B cell (primary cell): ENCODE measurements around the gene PITPNM2. TPM values are rescaled to one million over a fixed set of nuclear protein-coding genes. Genes with fewer than 3 reads are reported as not detected.

ENCODE experiments used
- ATAC-seq: fragments of 200-7000 bp; cut with Tn5 transposase; one replicate; pipeline ENCODE4 v1.10.0; 2021; ENCODE audit warnings: low read depth, mild to moderate bottlenecking, moderate number of reproducible peaks, moderate library complexity
- CTCF ChIA-PET: fragments of 350-600 bp; sonication (Branson Sonifier 250); formaldehyde crosslinking; loops from one replicate; lab custom pipeline; 2021; ENCODE audit warnings: antibody characterized with exemption, inconsistent platforms; lab: Charles Lee
- POLR2A ChIA-PET: fragments of 350-600 bp; sonication (Branson Sonifier 250); formaldehyde crosslinking; loops from one replicate; lab custom pipeline; 2021; ENCODE audit warnings: antibody characterized with exemption; lab: Charles Lee
- DNase-seq: peaks from one replicate; pipeline ENCODE4 v3.0.0; 2013
- H2AFZ ChIP-seq: 2 replicates; pipeline ENCODE4 v1.6.1; 2012; ENCODE audit warnings: mild to moderate bottlenecking, low read depth, low read length; ENCODE audit not compliant: insufficient read depth, poor library complexity, severe bottlenecking
- H3K27ac ChIP-seq, 2 donors: 1 replicate in 1 of 2; 2 replicates in 1 of 2; pipeline ENCODE4 v1.5.1; 2012 to 2013; ENCODE audit warnings: low read length in 2 of 2, mild to moderate bottlenecking in 2 of 2, moderate library complexity in 1 of 2
- H3K27me3 ChIP-seq, 4 experiments: fragments of 200-600 bp in 1 of 4; sonication (generic) in 1 of 4; replicated peaks in 1 of 4; 1 replicate in 2 of 4; 2 replicates in 2 of 4; pipeline versions ENCODE4 v1.6.1 to v1.7.0; 2013 to 2016; ENCODE audit warnings: low read length in 3 of 4, mild to moderate bottlenecking in 2 of 4, mixed read lengths in 1 of 4, moderate library complexity in 1 of 4; ENCODE audit not compliant: insufficient read depth in 4 of 4, control insufficient read depth in 3 of 4; ENCODE audit errors: control extremely low read depth in 1 of 4
- H3K36me3 ChIP-seq, 2 experiments: replicated peaks in 1 of 2; 1 replicate in 1 of 2; 2 replicates in 1 of 2; pipeline versions ENCODE4 v1.6.1 to v1.7.1; 2013; ENCODE audit warnings: low read length in 1 of 2; ENCODE audit not compliant: insufficient read depth in 2 of 2, control insufficient read depth in 1 of 2; ENCODE audit errors: control extremely low read depth in 1 of 2, extremely low read depth in 1 of 2
- H3K4me1 ChIP-seq, 2 donors: fragments of 200-600 bp in 1 of 2; sonication (generic) in 1 of 2; 1 replicate in 1 of 2; 2 replicates in 1 of 2; pipeline versions ENCODE4 v1.5.1 to v1.6.1; 2013 to 2017; ENCODE audit warnings: low read length in 2 of 2; ENCODE audit not compliant: control insufficient read depth in 2 of 2, insufficient read depth in 2 of 2
- H3K4me2 ChIP-seq: replicated peaks from 2 replicates; pipeline ENCODE3; 2012; ENCODE audit warnings: mild to moderate bottlenecking, low read depth, low read length; ENCODE audit not compliant: poor library complexity, severe bottlenecking
- H3K4me3 ChIP-seq, 5 experiments: fragments of 200-600 bp in 1 of 5; sonication (generic) in 1 of 5; 1 replicate in 3 of 5; 2 replicates in 2 of 5; pipeline versions ENCODE4 v1.5.1 to v1.7.0; 2011 to 2016; ENCODE audit warnings: low read length in 4 of 5, mild to moderate bottlenecking in 4 of 5, low read depth in 2 of 5, control low read depth in 1 of 5, moderate library complexity in 1 of 5; ENCODE audit not compliant: insufficient read depth in 1 of 5; ENCODE audit errors: control extremely low read depth in 1 of 5, extremely low read depth in 1 of 5
- H3K79me2 ChIP-seq: fragments of 200-600 bp; sonication (generic); one replicate; pipeline ENCODE4 v1.6.0; 2016; ENCODE audit warnings: low read length; ENCODE audit not compliant: control insufficient read depth, insufficient read depth
- H3K9ac ChIP-seq: fragments of 200-600 bp; sonication (generic); 2 replicates; pipeline ENCODE4 v1.6.1; 2017; ENCODE audit warnings: mild to moderate bottlenecking, low read length, moderate library complexity
- H3K9me3 ChIP-seq, 3 donors: one replicate each; pipeline versions ENCODE4 v1.6.1 to v1.7.1; 2013; ENCODE audit warnings: low read length in 2 of 3; ENCODE audit not compliant: control insufficient read depth in 2 of 3, insufficient read depth in 1 of 3; ENCODE audit errors: control extremely low read depth in 1 of 3
- H4K20me1 ChIP-seq: 2 replicates; pipeline ENCODE4 v1.6.0; 2012; ENCODE audit warnings: mild to moderate bottlenecking, low read length; ENCODE audit not compliant: insufficient read depth, control insufficient read depth, poor library complexity, severe bottlenecking
- H3K27ac Mint-ChIP-seq: one replicate; pipeline ENCODE4 v1.8.0; 2021; ENCODE audit warnings: mixed read lengths
- H3K27me3 Mint-ChIP-seq: one replicate; pipeline ENCODE4 v1.8.0; 2021; ENCODE audit warnings: mixed read lengths
- H3K4me1 Mint-ChIP-seq: one replicate; pipeline ENCODE4 v1.8.0; 2021; ENCODE audit warnings: mixed read lengths
- H3K4me3 Mint-ChIP-seq: one replicate; pipeline ENCODE4 v1.8.0; 2021; ENCODE audit warnings: mixed read lengths
- H3K9me3 Mint-ChIP-seq: one replicate; pipeline ENCODE4 v1.8.0; 2022; ENCODE audit warnings: mixed read lengths; ENCODE audit not compliant: insufficient read depth
- EZH2 ChIP-seq: IDR thresholded peaks from 2 replicates; pipeline ENCODE4 v1.6.1; 2012; ENCODE audit warnings: borderline replicate concordance, low read depth, mild to moderate bottlenecking, moderate library complexity, low read length; ENCODE audit not compliant: insufficient read depth, poor library complexity, severe bottlenecking
- WGBS: methylation state at CpG from one replicate; pipeline ENCODE4 v1.1.5; 2013; ENCODE audit warnings: missing lambda C conversion rate; ENCODE audit not compliant: insufficient coverage; 5-methylcytosine and 5-hydroxymethylcytosine counted together
- intact Hi-C: fragments of 100-400 bp; cut with micrococcal nuclease; formaldehyde crosslinking; loops from one replicate; pipeline ENCODE4 v1.10.0; 2022
- polyA plus RNA-seq: library from polyadenylated mRNA; depleted of rRNA; stranded (reverse); fragments of >200 nt; gene quantifications from 2 replicates; pipeline ENCODE4 v1.2.3, GENCODE V29; 2012
- total RNA-seq, 2 donors: library from RNA; stranded (reverse); fragments of 120-200 nt in 1 of 2; gene quantifications; 1 replicate in 1 of 2; 2 replicates in 1 of 2; pipeline versions ENCODE4 v1.2.3 to v1.2.4, GENCODE V29; 2013 to 2022
- TF ChIP-seq, protein P1 (sequence below): fragments of 200-600 bp; IDR thresholded peaks from one replicate; pipeline ENCODE4 v1.8.0; 2022; ENCODE audit warnings: antibody characterized with exemption, mild to moderate bottlenecking

Gene PITPNM2
- total and polyA plus RNA-seq, 2 donors (not counting 1 experiment from before 2014, with no cell fraction given): 9.6 to 28.6 TPM

- ATAC-seq: no peak
- intact Hi-C loops: no loop called here
- no peak overlapping the region for H3K4me2 ChIP-seq
- no peak overlapping the region for H3K4me3 ChIP-seq
- no peak overlapping the region for H3K9ac ChIP-seq
- peaks cover 45% of the 10 kb centered on the region for H3K79me2 ChIP-seq
- POLR2A ChIA-PET: interaction anchor here (0.7 kb wide), 1 partner anchor 431 kb away, joined by 4 read pairs; no protein-coding TSS in a partner anchor
- no peaks in the 10 kb centered on the region for H3K27me3 ChIP-seq
- H2AFZ ChIP-seq: no peak overlapping the region
- WGBS: 93% methylated on average over 5 of the region's 5 CpGs
- no peaks in the 10 kb centered on the region for H4K20me1 ChIP-seq
- no peaks in the 10 kb centered on the region for H3K9me3 ChIP-seq
- peaks cover 0 to 2% of the 10 kb centered on the region in 2 experiments for H3K36me3 ChIP-seq
- Mint-ChIP-seq H3K4me1 (peaks cover 56% of the 10 kb centered on the region), H3K4me3 (no peak overlapping the region), H3K27me3 (no peaks in the 10 kb centered on the region), H3K27ac (no peak overlapping the region), H3K9me3 (no peaks in the 10 kb centered on the region)
- H3K27ac ChIP-seq: no peak overlapping the region
- DNase-seq: no peak
- CTCF ChIA-PET: interaction anchor here (1.1 kb wide), 1 partner anchor 59 kb away, joined by 4 read pairs; no protein-coding TSS in a partner anchor
- peaks cover 25 to 46% of the 10 kb centered on the region in 2 donors for H3K4me1 ChIP-seq
- no peak for TF ChIP-seq EZH2
- TF ChIP-seq, protein P1, sequence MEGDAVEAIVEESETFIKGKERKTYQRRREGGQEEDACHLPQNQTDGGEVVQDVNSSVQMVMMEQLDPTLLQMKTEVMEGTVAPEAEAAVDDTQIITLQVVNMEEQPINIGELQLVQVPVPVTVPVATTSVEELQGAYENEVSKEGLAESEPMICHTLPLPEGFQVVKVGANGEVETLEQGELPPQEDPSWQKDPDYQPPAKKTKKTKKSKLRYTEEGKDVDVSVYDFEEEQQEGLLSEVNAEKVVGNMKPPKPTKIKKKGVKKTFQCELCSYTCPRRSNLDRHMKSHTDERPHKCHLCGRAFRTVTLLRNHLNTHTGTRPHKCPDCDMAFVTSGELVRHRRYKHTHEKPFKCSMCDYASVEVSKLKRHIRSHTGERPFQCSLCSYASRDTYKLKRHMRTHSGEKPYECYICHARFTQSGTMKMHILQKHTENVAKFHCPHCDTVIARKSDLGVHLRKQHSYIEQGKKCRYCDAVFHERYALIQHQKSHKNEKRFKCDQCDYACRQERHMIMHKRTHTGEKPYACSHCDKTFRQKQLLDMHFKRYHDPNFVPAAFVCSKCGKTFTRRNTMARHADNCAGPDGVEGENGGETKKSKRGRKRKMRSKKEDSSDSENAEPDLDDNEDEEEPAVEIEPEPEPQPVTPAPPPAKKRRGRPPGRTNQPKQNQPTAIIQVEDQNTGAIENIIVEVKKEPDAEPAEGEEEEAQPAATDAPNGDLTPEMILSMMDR: no peak
Observed at GRCh38 chr12:123102781-123103503, 47.9 kb downstream of the PITPNM2 start.

DNA sequence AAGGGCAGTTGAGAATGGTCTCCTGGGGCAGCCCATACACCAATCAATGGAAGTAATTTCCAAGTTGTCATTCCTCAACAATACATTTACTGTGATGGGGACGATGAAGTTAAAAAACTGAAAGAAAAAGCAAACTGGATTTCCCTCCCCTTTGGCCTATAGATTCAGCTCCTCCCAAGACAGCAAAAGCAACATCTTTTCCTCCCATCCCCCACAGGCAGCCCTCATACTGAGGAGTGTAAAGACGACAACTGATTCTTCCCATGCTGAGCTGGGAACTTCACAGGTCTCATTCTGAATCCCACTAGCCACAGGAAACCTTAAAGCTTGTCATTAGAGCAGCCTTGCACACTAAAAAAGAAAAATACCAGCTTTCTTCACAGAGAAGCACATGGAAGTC is 48.5 kb downstream of the PITPNM2 start:
- CTCF ChIA-PET: interaction anchor here (1.1 kb wide), 1 partner anchor 59 kb away, joined by 4 read pairs; no protein-coding TSS in a partner anchor

More for the DNA sequence above, 48.5 kb downstream of the PITPNM2 start:
- 57% methylated on average over 1 of the region's 2 CpGs for WGBS
- peaks cover 39% of the 10 kb centered on the region for H3K79me2 ChIP-seq
- H3K27me3 ChIP-seq: no peaks in the 10 kb centered on the region
- no peak overlapping the region for H3K4me3 ChIP-seq
- H2AFZ ChIP-seq: no peak overlapping the region
- intact Hi-C loops: no loop called here
- POLR2A ChIA-PET: interaction anchor here (0.6 to 0.7 kb wide), 2 partner anchors 182 to 432 kb away, joined by 4 to 6 read pairs; no protein-coding TSS in a partner anchor
- no peaks in the 10 kb centered on the region for H3K27me3 Mint-ChIP-seq
- H3K27ac Mint-ChIP-seq: no peak overlapping the region
- no peak for DNase-seq
- peaks cover 19 to 40% of the 10 kb centered on the region in 2 donors for H3K4me1 ChIP-seq
- no peak overlapping the region for H3K9ac ChIP-seq
- ATAC-seq: no peak
- no peak overlapping the region for H3K4me2 ChIP-seq
- peaks cover 0 to 2% of the 10 kb centered on the region in 2 experiments for H3K36me3 ChIP-seq
- no peak overlapping the region for H3K4me3 Mint-ChIP-seq
- H3K27ac ChIP-seq: no peak overlapping the region
- no peaks in the 10 kb centered on the region for H4K20me1 ChIP-seq
- H3K9me3 Mint-ChIP-seq: no peaks in the 10 kb centered on the region
- no peaks in the 10 kb centered on the region for H3K9me3 ChIP-seq
- no peak for TF ChIP-seq EZH2
- TF ChIP-seq, protein P1: no peak
- peaks cover 54% of the 10 kb centered on the region for H3K4me1 Mint-ChIP-seq
